IMR-90 (cell line): ENCODE results near the gene SCFD2. TPM values are rescaled to one million over a fixed set of nuclear protein-coding genes. Genes with fewer than 3 reads are reported as not detected.

Experiments used
- ATAC-seq: fragments of 200-7000 bp; cut with Tn5 transposase; 2 replicates; pipeline ENCODE4 v1.9.1; 2020; ENCODE audit warnings: low read depth, mild to moderate bottlenecking, moderate library complexity
- BruUV-seq: library from RNA; stranded (reverse); fragments of 400-500 nt; replicated peaks from 2 replicates; lab custom pipeline; 2021; lab: Mats Ljungman, UMichigan
- CTCF ChIA-PET: fragments of 300-600 bp; formaldehyde crosslinking; extraction: SDS; loops from one replicate; lab custom pipeline; 2021; ENCODE audit warnings: antibody characterized with exemption; lab: Yijun Ruan, JAX
- POLR2A ChIA-PET: fragments of 300-600 bp; sonication (Branson Sonifier 250); formaldehyde crosslinking; loops from one replicate; lab custom pipeline; 2022; ENCODE audit warnings: antibody characterized with exemption; ENCODE audit not compliant: unreplicated experiment; lab: Charles Lee
- DNase-seq: peaks from one replicate; pipeline ENCODE4 v3.0.0; 2013
- H2AFZ ChIP-seq: replicated peaks from 2 replicates; pipeline ENCODE3; 2013; ENCODE audit warnings: low read length, mild to moderate bottlenecking; ENCODE audit not compliant: poor library complexity
- H2AK5ac ChIP-seq: 2 replicates; pipeline ENCODE4 v1.6.1; 2013; ENCODE audit warnings: low read depth, low read length, inconsistent platforms
- H2AK9ac ChIP-seq: replicated peaks from 2 replicates; pipeline ENCODE3; 2013; ENCODE audit warnings: mild to moderate bottlenecking, low read depth, low read length, moderate library complexity; ENCODE audit not compliant: poor library complexity
- H2BK120ac ChIP-seq: 2 replicates; pipeline ENCODE4 v1.6.1; 2013; ENCODE audit warnings: low read depth, low read length, inconsistent platforms
- H2BK15ac ChIP-seq: 3 replicates; pipeline ENCODE4 v1.6.1; 2013; ENCODE audit warnings: low read depth, low read length, inconsistent platforms
- H2BK20ac ChIP-seq: 2 replicates; pipeline ENCODE4 v1.6.1; 2013; ENCODE audit warnings: low read depth, mild to moderate bottlenecking, inconsistent platforms, low read length, moderate library complexity
- H2BK5ac ChIP-seq: 2 replicates; pipeline ENCODE4 v1.6.1; 2013; ENCODE audit warnings: mild to moderate bottlenecking, low read depth, low read length, inconsistent platforms; ENCODE audit not compliant: poor library complexity, severe bottlenecking
- H3K14ac ChIP-seq: replicated peaks from 2 replicates; pipeline ENCODE4 v1.6.1; 2013; ENCODE audit warnings: low read depth, low read length, inconsistent platforms
- H3K18ac ChIP-seq: 2 replicates; pipeline ENCODE4 v1.6.1; 2013; ENCODE audit warnings: low read depth, low read length, control low read depth
- H3K23ac ChIP-seq: 2 replicates; pipeline ENCODE4 v1.6.1; 2013; ENCODE audit warnings: low read depth, low read length, inconsistent platforms
- H3K27ac ChIP-seq: 2 replicates; pipeline ENCODE4 v1.5.1; 2013; ENCODE audit warnings: mild to moderate bottlenecking, control low read depth, low read length; ENCODE audit not compliant: insufficient read depth
- H3K27me3 ChIP-seq: 2 replicates; pipeline ENCODE4 v1.6.1; 2013; ENCODE audit warnings: low read length; ENCODE audit not compliant: control insufficient read depth, insufficient read depth
- H3K36me3 ChIP-seq: 2 replicates; pipeline ENCODE4 v1.6.1; 2013; ENCODE audit warnings: low read length, mixed read lengths; ENCODE audit not compliant: control insufficient read depth, insufficient read depth
- H3K4ac ChIP-seq: 2 replicates; pipeline ENCODE4 v1.6.1; 2013; ENCODE audit warnings: low read depth, low read length, inconsistent platforms
- H3K4me1 ChIP-seq: 2 replicates; pipeline ENCODE4 v1.6.1; 2013; ENCODE audit warnings: low read length, mixed read lengths; ENCODE audit not compliant: control insufficient read depth, insufficient read depth
- H3K4me2 ChIP-seq: 2 replicates; pipeline ENCODE4 v1.6.1; 2013; ENCODE audit warnings: low read depth, mild to moderate bottlenecking, control low read depth, low read length, moderate library complexity
- H3K4me3 ChIP-seq: 2 replicates; pipeline ENCODE4 v1.5.1; 2013; ENCODE audit warnings: low read depth, mild to moderate bottlenecking, control low read depth, low read length, moderate library complexity; ENCODE audit not compliant: insufficient read depth
- H3K56ac ChIP-seq: 2 replicates; pipeline ENCODE4 v1.6.1; 2013; ENCODE audit warnings: low read length, inconsistent platforms; ENCODE audit not compliant: insufficient read depth; ENCODE audit errors: extremely low read depth
- H3K79me1 ChIP-seq, 2 experiments: 2 replicates each; pipeline ENCODE4 v1.6.1; 2013; ENCODE audit warnings: low read length in 2 of 2, inconsistent platforms in 1 of 2, low read depth in 1 of 2
- H3K9ac ChIP-seq: 2 replicates; pipeline ENCODE4 v1.6.1; 2013; ENCODE audit warnings: low read depth, low read length, control low read depth
- H3K9me1 ChIP-seq: 2 replicates; pipeline ENCODE4 v1.6.1; 2013; ENCODE audit warnings: low read length, inconsistent platforms; ENCODE audit not compliant: insufficient read depth
- H3K9me3 ChIP-seq: 2 replicates; pipeline ENCODE4 v1.6.1; 2013; ENCODE audit warnings: low read length; ENCODE audit not compliant: control insufficient read depth, insufficient read depth
- H4K20me1 ChIP-seq: 2 replicates; pipeline ENCODE4 v1.6.1; 2013; ENCODE audit warnings: low read length, inconsistent platforms; ENCODE audit not compliant: insufficient read depth
- H4K5ac ChIP-seq: 2 replicates; pipeline ENCODE4 v1.6.1; 2013; ENCODE audit warnings: mild to moderate bottlenecking, low read depth, low read length, control low read depth
- H4K8ac ChIP-seq, 2 experiments: 2 replicates each; pipeline ENCODE4 v1.6.1; 2013; ENCODE audit warnings: low read depth in 2 of 2, low read length in 2 of 2, control low read depth in 1 of 2, inconsistent platforms in 1 of 2
- H4K91ac ChIP-seq: 2 replicates; pipeline ENCODE4 v1.6.1; 2013; ENCODE audit warnings: low read depth, low read length, inconsistent platforms; ENCODE audit not compliant: insufficient read depth
- BHLHE40 ChIP-seq: fragments of 150-350 bp; IDR thresholded peaks from 2 replicates; pipeline ENCODE4 v1.6.1; 2016; ENCODE audit warnings: mild to moderate bottlenecking, low read depth, low read length
- CEBPB ChIP-seq: IDR thresholded peaks from 2 replicates; pipeline ENCODE4 v1.6.1; 2012; ENCODE audit warnings: low read depth, low read length, improper control_type of control experiment
- CTCF ChIP-seq: conservative IDR thresholded peaks from 2 replicates; pipeline ENCODE4 v1.5.1; 2012; ENCODE audit warnings: mild to moderate bottlenecking, low read depth, low read length, improper control_type of control experiment
- FOS ChIP-seq: fragments of 150-350 bp; IDR thresholded peaks from 2 replicates; pipeline ENCODE4 v1.6.1; 2016; ENCODE audit warnings: low read depth, low read length
- MAZ ChIP-seq: IDR thresholded peaks from 2 replicates; pipeline ENCODE4 v1.6.1; 2012; ENCODE audit warnings: low read depth, mild to moderate bottlenecking, low read length, improper control_type of control experiment, moderate library complexity, borderline replicate concordance
- NFE2L2 ChIP-seq: fragments of 150-350 bp; IDR thresholded peaks from 2 replicates; pipeline ENCODE4 v1.6.1; 2016; ENCODE audit warnings: low read depth, mild to moderate bottlenecking, low read length
- RAD21 ChIP-seq: IDR thresholded peaks from 2 replicates; pipeline ENCODE4 v1.6.1; 2012; ENCODE audit warnings: low read length, improper control_type of control experiment
- RCOR1 ChIP-seq: IDR thresholded peaks from 2 replicates; pipeline ENCODE4 v1.6.1; 2012; ENCODE audit warnings: mild to moderate bottlenecking, low read length, improper control_type of control experiment; ENCODE audit not compliant: insufficient replicate concordance
- RFX5 ChIP-seq: IDR thresholded peaks from 2 replicates; pipeline ENCODE4 v1.8.0; 2012; ENCODE audit warnings: low read depth, mild to moderate bottlenecking, low read length, moderate library complexity
- USF2 ChIP-seq: fragments of 150-350 bp; IDR thresholded peaks from 2 replicates; pipeline ENCODE4 v1.6.1; 2017; ENCODE audit warnings: mild to moderate bottlenecking, antibody characterized with exemption, low read length, low read depth
- dilution Hi-C: fragments of 300-500 bp; cut with HindIII; formaldehyde crosslinking; loops from one replicate; pipeline ENCODE4 v1.14.3; 2018; ENCODE audit warnings: low sequenced_read_pairs; ENCODE audit not compliant: unreplicated experiment
- in situ Hi-C: fragments of 300-500 bp; cut with MboI; formaldehyde crosslinking; loops from 3 replicates; pipeline ENCODE4 v1.14.3; 2019; ENCODE audit warnings: low sequenced_read_pairs, inconsistent platforms, mixed read lengths
- intact Hi-C: fragments of 100-400 bp; cut with micrococcal nuclease; formaldehyde crosslinking; loops from 2 replicates; pipeline ENCODE4 v1.10.0; 2022
- polyA plus RNA-seq, 3 experiments: library from polyadenylated mRNA; depleted of rRNA; stranded (reverse); fragments of >200 nt; gene quantifications; 2 replicates each; pipeline ENCODE4 v1.2.3, GENCODE V29; 2012; ENCODE audit warnings: low replicate concordance in 1 of 3
- total RNA-seq: library from RNA; depleted of rRNA; stranded (reverse); fragments of >200 nt; gene quantifications from 2 replicates; pipeline ENCODE4 v1.2.3, GENCODE V29; 2012

Gene SCFD2
- total and polyA plus RNA-seq, 2 of the 4 experiments (the other 2 are of a cell fraction): 18.9 to 62.4 TPM

GRCh38 chr4:52915191-52915590, 450.7 kb downstream of the SCFD2 start:
- dilution Hi-C loops: no loop called here
- peaks cover 2% of the 10 kb centered on the region for H3K9me1 ChIP-seq
- H2BK120ac ChIP-seq: no peak overlapping the region
- ChIA-PET POLR2A (no interaction called here), CTCF (no interaction called here)
- no peak overlapping the region for H3K9ac ChIP-seq
- TF ChIP-seq NFE2L2 (no peak), BHLHE40 (no peak), CTCF (no peak), CEBPB (no peak), MAZ (no peak), RFX5 (no peak), USF2 (no peak), RAD21 (no peak), FOS (no peak), RCOR1 (no peak)
- BruUV-seq: no TSS peak
- H4K5ac ChIP-seq: no peak overlapping the region; the same call in 1 of the 2 replicates
- no peak overlapping the region for H4K8ac ChIP-seq
- no peaks in the 10 kb centered on the region for H4K20me1 ChIP-seq
- peaks cover 16% of the 10 kb centered on the region for H3K4me1 ChIP-seq
- no peak overlapping the region for H3K27ac ChIP-seq
- in situ Hi-C loops: no loop called here
- H3K27me3 ChIP-seq: no peaks in the 10 kb centered on the region
- H4K91ac ChIP-seq: 0 out of 2 replicates have a peak overlapping the region, but pooled peaks have one; percentile 23
- H2BK20ac ChIP-seq: 0 out of 2 replicates have a peak overlapping the region, but pooled peaks have one; percentile 3
- no peak overlapping the region for H2BK5ac ChIP-seq
- H3K4me2 ChIP-seq: no peak overlapping the region
- no peaks in the 10 kb centered on the region; the same call in 1 of the 2 replicates for H3K36me3 ChIP-seq
- no peak overlapping the region for H2AK9ac ChIP-seq
- no peak overlapping the region for H3K56ac ChIP-seq
- H3K4me3 ChIP-seq: no peak overlapping the region
- H2AFZ ChIP-seq: no peak overlapping the region
- no peak overlapping the region for H2AK5ac ChIP-seq
- H3K79me1 ChIP-seq: no peaks in the 10 kb centered on the region
- H3K4ac ChIP-seq: no peak overlapping the region
- H2BK15ac ChIP-seq: no peak overlapping the region
- DNase-seq (peak; percentile 25), ATAC-seq (no peak)
- H3K18ac ChIP-seq: no peak overlapping the region
- 0 out of 2 replicates have a peak overlapping the region, but pooled peaks have one; percentile 17 for H3K14ac ChIP-seq
- intact Hi-C loops: no loop called here
- no peak overlapping the region for H3K23ac ChIP-seq
- H3K9me3 ChIP-seq: no peaks in the 10 kb centered on the region
